IMR-90 (cell line): Measurements from ENCODE around the gene ASTN2. TPM values are rescaled to one million over a fixed set of nuclear protein-coding genes. Genes with fewer than 3 reads are reported as not detected.

Experiments
- ATAC-seq: fragments of 200-7000 bp; cut with Tn5 transposase; 2 replicates; pipeline ENCODE4 v1.9.1; 2020; ENCODE audit warnings: low read depth, mild to moderate bottlenecking, moderate library complexity
- BruUV-seq: library from RNA; stranded (reverse); fragments of 400-500 nt; replicated peaks from 2 replicates; lab custom pipeline; 2021; lab: Mats Ljungman, UMichigan
- CTCF ChIA-PET: fragments of 300-600 bp; formaldehyde crosslinking; extraction: SDS; loops from one replicate; lab custom pipeline; 2021; ENCODE audit warnings: antibody characterized with exemption; lab: Yijun Ruan, JAX
- POLR2A ChIA-PET: fragments of 300-600 bp; sonication (Branson Sonifier 250); formaldehyde crosslinking; loops from one replicate; lab custom pipeline; 2022; ENCODE audit warnings: antibody characterized with exemption; ENCODE audit not compliant: unreplicated experiment; lab: Charles Lee
- DNase-seq: peaks from one replicate; pipeline ENCODE4 v3.0.0; 2013
- H2AFZ ChIP-seq: replicated peaks from 2 replicates; pipeline ENCODE3; 2013; ENCODE audit warnings: low read length, mild to moderate bottlenecking; ENCODE audit not compliant: poor library complexity
- H2AK5ac ChIP-seq: 2 replicates; pipeline ENCODE4 v1.6.1; 2013; ENCODE audit warnings: low read depth, low read length, inconsistent platforms
- H2AK9ac ChIP-seq: replicated peaks from 2 replicates; pipeline ENCODE3; 2013; ENCODE audit warnings: mild to moderate bottlenecking, low read depth, low read length, moderate library complexity; ENCODE audit not compliant: poor library complexity
- H2BK120ac ChIP-seq: 2 replicates; pipeline ENCODE4 v1.6.1; 2013; ENCODE audit warnings: low read depth, low read length, inconsistent platforms
- H2BK15ac ChIP-seq: 3 replicates; pipeline ENCODE4 v1.6.1; 2013; ENCODE audit warnings: low read depth, low read length, inconsistent platforms
- H2BK20ac ChIP-seq: 2 replicates; pipeline ENCODE4 v1.6.1; 2013; ENCODE audit warnings: low read depth, mild to moderate bottlenecking, inconsistent platforms, low read length, moderate library complexity
- H2BK5ac ChIP-seq: 2 replicates; pipeline ENCODE4 v1.6.1; 2013; ENCODE audit warnings: mild to moderate bottlenecking, low read depth, low read length, inconsistent platforms; ENCODE audit not compliant: poor library complexity, severe bottlenecking
- H3K14ac ChIP-seq: replicated peaks from 2 replicates; pipeline ENCODE4 v1.6.1; 2013; ENCODE audit warnings: low read depth, low read length, inconsistent platforms
- H3K18ac ChIP-seq: 2 replicates; pipeline ENCODE4 v1.6.1; 2013; ENCODE audit warnings: low read depth, low read length, control low read depth
- H3K23ac ChIP-seq: 2 replicates; pipeline ENCODE4 v1.6.1; 2013; ENCODE audit warnings: low read depth, low read length, inconsistent platforms
- H3K27ac ChIP-seq: 2 replicates; pipeline ENCODE4 v1.5.1; 2013; ENCODE audit warnings: mild to moderate bottlenecking, control low read depth, low read length; ENCODE audit not compliant: insufficient read depth
- H3K27me3 ChIP-seq: 2 replicates; pipeline ENCODE4 v1.6.1; 2013; ENCODE audit warnings: low read length; ENCODE audit not compliant: control insufficient read depth, insufficient read depth
- H3K36me3 ChIP-seq: 2 replicates; pipeline ENCODE4 v1.6.1; 2013; ENCODE audit warnings: low read length, mixed read lengths; ENCODE audit not compliant: control insufficient read depth, insufficient read depth
- H3K4ac ChIP-seq: 2 replicates; pipeline ENCODE4 v1.6.1; 2013; ENCODE audit warnings: low read depth, low read length, inconsistent platforms
- H3K4me1 ChIP-seq: 2 replicates; pipeline ENCODE4 v1.6.1; 2013; ENCODE audit warnings: low read length, mixed read lengths; ENCODE audit not compliant: control insufficient read depth, insufficient read depth
- H3K4me2 ChIP-seq: 2 replicates; pipeline ENCODE4 v1.6.1; 2013; ENCODE audit warnings: low read depth, mild to moderate bottlenecking, control low read depth, low read length, moderate library complexity
- H3K4me3 ChIP-seq: 2 replicates; pipeline ENCODE4 v1.5.1; 2013; ENCODE audit warnings: low read depth, mild to moderate bottlenecking, control low read depth, low read length, moderate library complexity; ENCODE audit not compliant: insufficient read depth
- H3K56ac ChIP-seq: 2 replicates; pipeline ENCODE4 v1.6.1; 2013; ENCODE audit warnings: low read length, inconsistent platforms; ENCODE audit not compliant: insufficient read depth; ENCODE audit errors: extremely low read depth
- H3K79me1 ChIP-seq, 2 experiments: 2 replicates each; pipeline ENCODE4 v1.6.1; 2013; ENCODE audit warnings: low read length in 2 of 2, inconsistent platforms in 1 of 2, low read depth in 1 of 2
- H3K9ac ChIP-seq: 2 replicates; pipeline ENCODE4 v1.6.1; 2013; ENCODE audit warnings: low read depth, low read length, control low read depth
- H3K9me1 ChIP-seq: 2 replicates; pipeline ENCODE4 v1.6.1; 2013; ENCODE audit warnings: low read length, inconsistent platforms; ENCODE audit not compliant: insufficient read depth
- H3K9me3 ChIP-seq: 2 replicates; pipeline ENCODE4 v1.6.1; 2013; ENCODE audit warnings: low read length; ENCODE audit not compliant: control insufficient read depth, insufficient read depth
- H4K20me1 ChIP-seq: 2 replicates; pipeline ENCODE4 v1.6.1; 2013; ENCODE audit warnings: low read length, inconsistent platforms; ENCODE audit not compliant: insufficient read depth
- H4K5ac ChIP-seq: 2 replicates; pipeline ENCODE4 v1.6.1; 2013; ENCODE audit warnings: mild to moderate bottlenecking, low read depth, low read length, control low read depth
- H4K8ac ChIP-seq, 2 experiments: 2 replicates each; pipeline ENCODE4 v1.6.1; 2013; ENCODE audit warnings: low read depth in 2 of 2, low read length in 2 of 2, control low read depth in 1 of 2, inconsistent platforms in 1 of 2
- H4K91ac ChIP-seq: 2 replicates; pipeline ENCODE4 v1.6.1; 2013; ENCODE audit warnings: low read depth, low read length, inconsistent platforms; ENCODE audit not compliant: insufficient read depth
- CEBPB ChIP-seq: IDR thresholded peaks from 2 replicates; pipeline ENCODE4 v1.6.1; 2012; ENCODE audit warnings: low read depth, low read length, improper control_type of control experiment
- CHD1 ChIP-seq: IDR thresholded peaks from 2 replicates; pipeline ENCODE4 v1.6.1; 2012; ENCODE audit warnings: low read depth, low read length, improper control_type of control experiment
- FOS ChIP-seq: fragments of 150-350 bp; IDR thresholded peaks from 2 replicates; pipeline ENCODE4 v1.6.1; 2016; ENCODE audit warnings: low read depth, low read length
- MAZ ChIP-seq: IDR thresholded peaks from 2 replicates; pipeline ENCODE4 v1.6.1; 2012; ENCODE audit warnings: low read depth, mild to moderate bottlenecking, low read length, improper control_type of control experiment, moderate library complexity, borderline replicate concordance
- MXI1 ChIP-seq: IDR thresholded peaks from 2 replicates; pipeline ENCODE4 v1.6.1; 2012; ENCODE audit warnings: low read depth, mild to moderate bottlenecking, low read length, moderate library complexity, borderline replicate concordance
- NFE2L2 ChIP-seq: fragments of 150-350 bp; IDR thresholded peaks from 2 replicates; pipeline ENCODE4 v1.6.1; 2016; ENCODE audit warnings: low read depth, mild to moderate bottlenecking, low read length
- RFX5 ChIP-seq: IDR thresholded peaks from 2 replicates; pipeline ENCODE4 v1.8.0; 2012; ENCODE audit warnings: low read depth, mild to moderate bottlenecking, low read length, moderate library complexity
- SMC3 ChIP-seq: fragments of 150-350 bp; IDR thresholded peaks from 2 replicates; pipeline ENCODE4 v1.6.1; 2016; ENCODE audit warnings: low read depth, mild to moderate bottlenecking, antibody characterized with exemption, low read length, moderate library complexity
- USF2 ChIP-seq: fragments of 150-350 bp; IDR thresholded peaks from 2 replicates; pipeline ENCODE4 v1.6.1; 2017; ENCODE audit warnings: mild to moderate bottlenecking, antibody characterized with exemption, low read length, low read depth
- WGBS, 2 experiments: methylation state at CpG; one replicate each; pipeline versions ENCODE4 v1.1.5 to v1.1.7; 2013; ENCODE audit warnings: missing lambda C conversion rate in 2 of 2; ENCODE audit not compliant: insufficient read length in 1 of 2; ENCODE audit errors: extremely low coverage in 2 of 2; 5-methylcytosine and 5-hydroxymethylcytosine counted together
- dilution Hi-C: fragments of 300-500 bp; cut with HindIII; formaldehyde crosslinking; loops from one replicate; pipeline ENCODE4 v1.14.3; 2018; ENCODE audit warnings: low sequenced_read_pairs; ENCODE audit not compliant: unreplicated experiment
- in situ Hi-C: fragments of 300-500 bp; cut with MboI; formaldehyde crosslinking; loops from 3 replicates; pipeline ENCODE4 v1.14.3; 2019; ENCODE audit warnings: low sequenced_read_pairs, inconsistent platforms, mixed read lengths
- intact Hi-C: fragments of 100-400 bp; cut with micrococcal nuclease; formaldehyde crosslinking; loops from 2 replicates; pipeline ENCODE4 v1.10.0; 2022
- polyA plus RNA-seq, 3 experiments: library from polyadenylated mRNA; depleted of rRNA; stranded (reverse); fragments of >200 nt; gene quantifications; 2 replicates each; pipeline ENCODE4 v1.2.3, GENCODE V29; 2012; ENCODE audit warnings: low replicate concordance in 1 of 3
- total RNA-seq: library from RNA; depleted of rRNA; stranded (reverse); fragments of >200 nt; gene quantifications from 2 replicates; pipeline ENCODE4 v1.2.3, GENCODE V29; 2012
- TF ChIP-seq, protein P1 (sequence below): fragments of 150-350 bp; IDR thresholded peaks from 2 replicates; pipeline ENCODE4 v1.6.1; 2016; ENCODE audit warnings: low read depth, mild to moderate bottlenecking, low read length, moderate library complexity, borderline replicate concordance

ASTN2 gene
- total and polyA plus RNA-seq, 2 of the 4 experiments (the other 2 are of a cell fraction), result 3.8 to 6.8 TPM

DNA sequence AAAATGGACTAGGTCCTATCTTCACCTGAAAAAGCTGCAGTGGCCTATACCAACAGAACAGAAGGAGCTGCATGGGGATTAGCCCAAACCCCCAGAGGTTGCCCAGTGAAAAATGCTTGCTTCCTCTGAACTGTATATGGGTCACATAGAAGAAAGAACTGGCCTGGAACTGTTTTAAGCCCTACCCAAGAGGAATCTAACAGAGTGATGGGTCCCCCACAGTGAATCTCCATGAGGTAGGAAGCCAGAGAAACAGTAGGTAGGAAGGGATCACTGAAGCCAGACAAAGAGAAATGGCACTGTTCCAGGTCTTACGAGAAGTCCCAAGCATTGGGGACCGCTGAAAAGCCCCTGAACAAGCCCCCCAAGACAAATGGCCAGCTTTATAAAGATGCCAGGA is 756.6 kb downstream of the ASTN2 start:
- no peak for ATAC-seq
- H2BK120ac ChIP-seq, result no peak overlapping the region
- H4K20me1 ChIP-seq, result no peaks in the 10 kb centered on the region
- H3K27ac ChIP-seq, result no peak overlapping the region
- H3K9me1 ChIP-seq, result no peaks in the 10 kb centered on the region
- H2AK5ac ChIP-seq, result no peak overlapping the region
- peaks cover 6% of the 10 kb centered on the region for H3K4me1 ChIP-seq
- H3K9ac ChIP-seq, result no peak overlapping the region
- H2BK5ac ChIP-seq, result no peak overlapping the region
- no peaks in the 10 kb centered on the region; the same call in 1 of the 2 replicates for H3K27me3 ChIP-seq
- CTCF ChIA-PET, result no interaction called here
- in situ Hi-C loops, result loop anchor here (10.0 kb wide), 1 partner anchor 1063 kb away; no protein-coding TSS in a partner anchor
- H2BK15ac ChIP-seq, result no peak overlapping the region
- H2AK9ac ChIP-seq, result no peak overlapping the region
- H3K4me2 ChIP-seq, result no peak overlapping the region
- no peak overlapping the region for H3K4ac ChIP-seq
- H3K23ac ChIP-seq, result no peak overlapping the region
- H4K5ac ChIP-seq, result no peak overlapping the region
- no peak for DNase-seq
- H3K79me1 ChIP-seq, result no peaks in the 10 kb centered on the region
- TF ChIP-seq FOS, result no peak
- no peak for TF ChIP-seq RFX5
- TF ChIP-seq NFE2L2, result no peak
- TF ChIP-seq CEBPB, result no peak
- no peak for TF ChIP-seq MAZ
- TF ChIP-seq USF2, result no peak
- TF ChIP-seq SMC3, result no peak
- TF ChIP-seq, protein P1, sequence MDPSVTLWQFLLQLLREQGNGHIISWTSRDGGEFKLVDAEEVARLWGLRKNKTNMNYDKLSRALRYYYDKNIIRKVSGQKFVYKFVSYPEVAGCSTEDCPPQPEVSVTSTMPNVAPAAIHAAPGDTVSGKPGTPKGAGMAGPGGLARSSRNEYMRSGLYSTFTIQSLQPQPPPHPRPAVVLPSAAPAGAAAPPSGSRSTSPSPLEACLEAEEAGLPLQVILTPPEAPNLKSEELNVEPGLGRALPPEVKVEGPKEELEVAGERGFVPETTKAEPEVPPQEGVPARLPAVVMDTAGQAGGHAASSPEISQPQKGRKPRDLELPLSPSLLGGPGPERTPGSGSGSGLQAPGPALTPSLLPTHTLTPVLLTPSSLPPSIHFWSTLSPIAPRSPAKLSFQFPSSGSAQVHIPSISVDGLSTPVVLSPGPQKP, result no peak
- no peak for TF ChIP-seq MXI1
- TF ChIP-seq CHD1, result no peak
- no peak overlapping the region for H2AFZ ChIP-seq
- POLR2A ChIA-PET, result no interaction called here
- H4K91ac ChIP-seq, result no peak overlapping the region
- H3K9me3 ChIP-seq, result no peaks in the 10 kb centered on the region
- WGBS, 2 experiments, result 86% methylated on average over 1 of the region's 2 CpGs; no CpG with 5 or more reads in 1 of the 2 experiments
- H4K8ac ChIP-seq, result no peak overlapping the region
- intact Hi-C loops, result loop anchor here (10.0 kb wide), 1 partner anchor 253 kb away; no protein-coding TSS in a partner anchor
- dilution Hi-C loops, result no loop called here
- no peak overlapping the region for H3K14ac ChIP-seq
- no peaks in the 10 kb centered on the region for H3K36me3 ChIP-seq
- no peak overlapping the region for H2BK20ac ChIP-seq
- H3K18ac ChIP-seq, result no peak overlapping the region
- H3K56ac ChIP-seq, result no peak overlapping the region
- no peak overlapping the region for H3K4me3 ChIP-seq
- no TSS peak for BruUV-seq
